Breast epithelium (tissue), 4 donors: ENCODE data around the gene UGT1A8. TPM values are rescaled to one million over a fixed set of nuclear protein-coding genes. Genes with fewer than 3 reads are reported as not detected.

Experiments
- DNase-seq, 2 donors: peaks; one replicate each; pipeline ENCODE4 v3.0.0-alpha.2; 2019; ENCODE audit warnings: low spot score in 2 of 2
- H3K27ac ChIP-seq, 2 donors: fragments of 200-600 bp; sonication (generic) in 1 of 2; one replicate each; pipeline ENCODE4 v1.5.1; 2016 to 2019; ENCODE audit warnings: mild to moderate bottlenecking in 1 of 2
- H3K27me3 ChIP-seq, 2 donors: fragments of 200-600 bp; sonication (generic) in 1 of 2; one replicate each; pipeline versions ENCODE4 v1.5.1 to v1.6.0; 2017 to 2019; ENCODE audit warnings: control low read depth in 1 of 2, mild to moderate bottlenecking in 1 of 2
- H3K36me3 ChIP-seq: fragments of 200-600 bp; one replicate; pipeline ENCODE4 v1.5.1; 2019
- H3K4me1 ChIP-seq, 2 donors: fragments of 200-600 bp; sonication (generic); one replicate each; pipeline ENCODE4 v1.5.1; 2016 to 2019; ENCODE audit warnings: control low read depth in 1 of 2
- H3K4me3 ChIP-seq, 3 donors: fragments of 200-600 bp; sonication (generic); 1 replicate in 2 of 3; 2 replicates in 1 of 3; pipeline ENCODE4 v1.5.1; 2016 to 2019; ENCODE audit warnings: mild to moderate bottlenecking in 3 of 3, moderate library complexity in 2 of 3
- H3K9me3 ChIP-seq, 2 donors: fragments of 200-600 bp; sonication (generic) in 1 of 2; one replicate each; pipeline ENCODE4 v1.5.1; 2016 to 2019; ENCODE audit warnings: control low read depth in 1 of 2
- CTCF ChIP-seq, 3 donors: fragments of 450-650 bp; IDR thresholded peaks; one replicate each; pipeline ENCODE4 v1.5.1; 2016 to 2017; ENCODE audit warnings: antibody characterized with exemption in 3 of 3, mild to moderate bottlenecking in 3 of 3, moderate library complexity in 3 of 3
- POLR2A ChIP-seq: fragments of 450-650 bp; IDR thresholded peaks from one replicate; pipeline ENCODE4 v1.6.1; 2016; ENCODE audit warnings: antibody characterized with exemption, mild to moderate bottlenecking, moderate library complexity
- POLR2AphosphoS5 ChIP-seq, 3 donors: sonication (generic); formaldehyde crosslinking; IDR thresholded peaks; one replicate each; pipeline ENCODE4 v1.6.1; 2017; ENCODE audit warnings: antibody characterized with exemption in 3 of 3
- intact Hi-C: fragments of 100-400 bp; cut with DNase I; formaldehyde crosslinking; loops from one replicate; pipeline ENCODE4 v1.15.1; 2023; ENCODE audit warnings: low total_unique reads
- total RNA-seq, 3 donors: library from RNA; depleted of rRNA; stranded (reverse); fragments of >200 nt; gene quantifications; one replicate each; pipeline ENCODE4 v1.1.0, GENCODE V29; 2016

UGT1A8 gene
- total RNA-seq, 3 donors from 2014 or later, result not detected

- no peak overlapping the region for H3K27ac ChIP-seq
- no peaks in the 10 kb centered on the region for H3K9me3 ChIP-seq
Measured at GRCh38 chr2:233680361-233681045, 63.1 kb downstream of the UGT1A8 start.

GRCh38 chr2:233681521-233682099 is 64.2 kb downstream of the UGT1A8 start, which contains the start of gene UGT1A7:
Gene UGT1A7, plus strand, starts transcription at chr2:233681901. Its CDS starts 37 bp downstream, at chr2:233681938.
- no peak within 1 kb of the TSS for H3K27ac ChIP-seq
- intact Hi-C loops, result no loop called here
- H3K4me3 ChIP-seq, result no peak within 1 kb of the TSS
- DNase-seq, result no peak
- no peaks in the 10 kb centered on the region for H3K4me1 ChIP-seq
- H3K27me3 ChIP-seq, result no peaks in the 10 kb centered on the region
- H3K36me3 ChIP-seq, result no peaks in the 10 kb centered on the region
- TF ChIP-seq POLR2A (no peak), POLR2AphosphoS5 (IDR thresholded peaks at IDR 0.05) (no peak), CTCF (IDR thresholded peaks at IDR 0.05) (no peak)
- H3K9me3 ChIP-seq, result no peaks in the 10 kb centered on the region

More at GRCh38 chr2:233680361-233681045, 63.1 kb downstream of the UGT1A8 start:
- no peaks in the 10 kb centered on the region for H3K4me1 ChIP-seq
- TF ChIP-seq CTCF (IDR thresholded peaks at IDR 0.05), result no peak
- TF ChIP-seq POLR2AphosphoS5 (IDR thresholded peaks at IDR 0.05), result no peak
- TF ChIP-seq POLR2A, result no peak
- no peaks in the 10 kb centered on the region for H3K27me3 ChIP-seq
- DNase-seq, result no peak
- H3K36me3 ChIP-seq, result no peaks in the 10 kb centered on the region
- H3K4me3 ChIP-seq, result no peak overlapping the region
- intact Hi-C loops, result no loop called here

- no peaks in the 10 kb centered on the region for H3K9me3 ChIP-seq
- TF ChIP-seq CTCF (IDR thresholded peaks at IDR 0.05), result no peak
- no peak for TF ChIP-seq POLR2AphosphoS5 (IDR thresholded peaks at IDR 0.05)
- TF ChIP-seq POLR2A, result no peak
- intact Hi-C loops, result no loop called here
- H3K27ac ChIP-seq, result no peak overlapping the region
- no peak for DNase-seq
- no peaks in the 10 kb centered on the region for H3K36me3 ChIP-seq
- no peak overlapping the region for H3K4me3 ChIP-seq
- no peaks in the 10 kb centered on the region for H3K4me1 ChIP-seq
- no peaks in the 10 kb centered on the region for H3K27me3 ChIP-seq
Measured at GRCh38 chr2:233684640-233685039, 67.2 kb downstream of the UGT1A8 start.

GRCh38 chr2:233686928-233687327 is 69.5 kb downstream of the UGT1A8 start:
- no peak for DNase-seq
- TF ChIP-seq POLR2AphosphoS5 (IDR thresholded peaks at IDR 0.05) (no peak), CTCF (IDR thresholded peaks at IDR 0.05) (no peak), POLR2A (no peak)
- intact Hi-C loops, result no loop called here
- H3K4me1 ChIP-seq, result no peaks in the 10 kb centered on the region
- H3K9me3 ChIP-seq, result no peaks in the 10 kb centered on the region
- no peak overlapping the region for H3K4me3 ChIP-seq
- H3K27me3 ChIP-seq, result no peaks in the 10 kb centered on the region
- H3K27ac ChIP-seq, result no peak overlapping the region
- H3K36me3 ChIP-seq, result no peaks in the 10 kb centered on the region

GRCh38 chr2:233688341-233688740 is 70.9 kb downstream of the UGT1A8 start:
- Histone ChIP-seq H3K4me1 (no peaks in the 10 kb centered on the region), H3K9me3 (no peaks in the 10 kb centered on the region), H3K27ac (no peak overlapping the region), H3K27me3 (no peaks in the 10 kb centered on the region), H3K4me3 (no peak overlapping the region), H3K36me3 (no peaks in the 10 kb centered on the region)
- DNase-seq, result no peak
- no peak for TF ChIP-seq POLR2A
- no peak for TF ChIP-seq POLR2AphosphoS5 (IDR thresholded peaks at IDR 0.05)
- no peak for TF ChIP-seq CTCF (IDR thresholded peaks at IDR 0.05)
- intact Hi-C loops, result no loop called here
